NCI-H748 treated with DMSO at 0.1 percent for 48 hours (cell line): Measurements from ENCODE around the gene C11orf71.

Experiments
- DNase-seq: peaks from one replicate; lab custom pipeline; 2025; lab: John Stamatoyannopoulos, UW

Gene C11orf71

GRCh38 chr11:114358716-114359115 lies 41.6 kb downstream of the C11orf71 start:
- DNase-seq, result no peak

GRCh38 chr11:114354076-114354475 lies 46.2 kb downstream of the C11orf71 start:
- no peak for DNase-seq

- DNase-seq, result no peak
These were observed 46.9 kb downstream of the C11orf71 start for GRCh38 chr11:114353443-114353842.

GRCh38 chr11:114350022-114350421 lies 50.3 kb downstream of the C11orf71 start:
- DNase-seq, result no peak
